WTC11 (cell line): Measurements from ENCODE around the gene MYORG. TPM values are rescaled to one million over a fixed set of nuclear protein-coding genes. Genes with fewer than 3 reads are reported as not detected.

Experiments
- ATAC-seq: fragments of 200-7000 bp; cut with Tn5 transposase; 2 replicates; pipeline ENCODE4 v1.10.0; 2021; ENCODE audit warnings: mild to moderate bottlenecking, moderate library complexity
- CTCF ChIA-PET: fragments of 300-600 bp; sonication (Branson Sonifier 250); formaldehyde crosslinking; loops from one replicate; lab custom pipeline; 2021; ENCODE audit warnings: antibody characterized with exemption; lab: Charles Lee
- POLR2A ChIA-PET: fragments of 350-600 bp; sonication (Branson Sonifier 250); formaldehyde crosslinking; loops from one replicate; lab custom pipeline; 2021; ENCODE audit warnings: antibody characterized with exemption; lab: Charles Lee
- DNase-seq: peaks from one replicate; pipeline ENCODE4 v3.0.0; 2021; ENCODE audit warnings: low spot score
- H3K27ac Mint-ChIP-seq: 2 replicates; pipeline ENCODE4 v1.8.0; 2021; ENCODE audit warnings: mixed read lengths
- H3K27me3 Mint-ChIP-seq: 2 replicates; pipeline ENCODE4 v1.8.0; 2021; ENCODE audit warnings: low read depth, mild to moderate bottlenecking, moderate library complexity, mixed read lengths
- H3K36me3 Mint-ChIP-seq: 2 replicates; pipeline ENCODE4 v1.8.0; 2021; ENCODE audit warnings: mixed read lengths
- H3K4me1 Mint-ChIP-seq: 2 replicates; pipeline ENCODE4 v1.8.0; 2022; ENCODE audit warnings: mixed read lengths
- H3K4me3 Mint-ChIP-seq: 2 replicates; pipeline ENCODE4 v1.8.0; 2021; ENCODE audit warnings: mild to moderate bottlenecking, moderate library complexity, mixed read lengths
- H3K9me3 Mint-ChIP-seq: 2 replicates; pipeline ENCODE4 v1.8.0; 2021; ENCODE audit warnings: mixed read lengths
- CREM ChIP-seq: sonication (generic); formaldehyde crosslinking; IDR thresholded peaks from 2 replicates; pipeline ENCODE4 v1.8.1; 2022; ENCODE audit warnings: mild to moderate bottlenecking, missing genetic modification reagents, moderate library complexity
- ESRRA ChIP-seq: sonication (generic); formaldehyde crosslinking; IDR thresholded peaks from 2 replicates; pipeline ENCODE4 v1.8.1; 2022; ENCODE audit warnings: mild to moderate bottlenecking, missing genetic modification reagents, borderline replicate concordance
- HMGA2 ChIP-seq: fragments of 250-450 bp; sonication (Bioruptor Pico); IDR thresholded peaks from 2 replicates; pipeline ENCODE4 v1.4.0; 2021; ENCODE audit warnings: mild to moderate bottlenecking, moderate library complexity
- IRF2 ChIP-seq: sonication (generic); formaldehyde crosslinking; IDR thresholded peaks from 2 replicates; pipeline ENCODE4 v1.8.0; 2022; ENCODE audit warnings: low read depth, missing genetic modification reagents, borderline replicate concordance
- MYBL2 ChIP-seq: sonication (generic); formaldehyde crosslinking; IDR thresholded peaks from 2 replicates; pipeline ENCODE4 v1.8.1; 2023; ENCODE audit warnings: mild to moderate bottlenecking, moderate library complexity, missing genetic modification reagents
- OVOL2 ChIP-seq: fragments of 250-450 bp; sonication (Bioruptor Pico); IDR thresholded peaks from 2 replicates; pipeline ENCODE4 v1.9.0; 2021; ENCODE audit warnings: mild to moderate bottlenecking, borderline replicate concordance
- RELA ChIP-seq: sonication (generic); formaldehyde crosslinking; IDR thresholded peaks from 2 replicates; pipeline ENCODE4 v1.8.1; 2022; ENCODE audit warnings: missing genetic modification reagents, mild to moderate bottlenecking, borderline replicate concordance
- SMAD3 ChIP-seq: sonication (generic); formaldehyde crosslinking; IDR thresholded peaks from 2 replicates; pipeline ENCODE4 v1.8.0; 2022; ENCODE audit warnings: missing genetic modification reagents, mild to moderate bottlenecking, borderline replicate concordance
- SOX15 ChIP-seq: fragments of 250-450 bp; sonication (Bioruptor Pico); IDR thresholded peaks from 2 replicates; pipeline ENCODE4 v1.9.0; 2021; ENCODE audit warnings: mild to moderate bottlenecking
- SP1 ChIP-seq: sonication (generic); formaldehyde crosslinking; conservative IDR thresholded peaks from 2 replicates; pipeline ENCODE4 v1.8.1; 2022; ENCODE audit warnings: missing genetic modification reagents
- TP53 ChIP-seq: sonication (generic); formaldehyde crosslinking; IDR thresholded peaks from 2 replicates; pipeline ENCODE4 v1.8.1; 2023; ENCODE audit warnings: mild to moderate bottlenecking, missing genetic modification reagents
- ZNF138 ChIP-seq: sonication (generic); formaldehyde crosslinking; conservative IDR thresholded peaks from 2 replicates; pipeline ENCODE4 v1.8.1; 2022; ENCODE audit warnings: mild to moderate bottlenecking, moderate library complexity, missing genetic modification reagents
- ZNF423 ChIP-seq: fragments of 250-450 bp; sonication (Bioruptor Pico); IDR thresholded peaks from 2 replicates; pipeline ENCODE4 v2.1.2; 2022; ENCODE audit warnings: mild to moderate bottlenecking, moderate library complexity
- total RNA-seq: library from RNA; stranded (reverse); gene quantifications from 3 replicates; pipeline ENCODE4 v1.2.3, GENCODE V29; 2021
- TF ChIP-seq, protein P1 (sequence below): sonication (generic); formaldehyde crosslinking; IDR thresholded peaks from 2 replicates; pipeline ENCODE4 v1.8.1; 2022; ENCODE audit warnings: mild to moderate bottlenecking, moderate library complexity, missing genetic modification reagents
- TF ChIP-seq, protein P2 (sequence below): sonication (generic); formaldehyde crosslinking; IDR thresholded peaks from 2 replicates; pipeline ENCODE4 v1.8.0; 2022; ENCODE audit warnings: mild to moderate bottlenecking, missing genetic modification reagents
- TF ChIP-seq, protein P3 (sequence below): sonication (generic); formaldehyde crosslinking; IDR thresholded peaks from 2 replicates; pipeline ENCODE4 v1.8.0; 2022; ENCODE audit warnings: mild to moderate bottlenecking, missing genetic modification reagents
- TF ChIP-seq, protein P4 (sequence below): sonication (generic); formaldehyde crosslinking; IDR thresholded peaks from 2 replicates; pipeline ENCODE4 v1.8.1; 2023; ENCODE audit warnings: mild to moderate bottlenecking, missing genetic modification reagents
- TF ChIP-seq, protein P5 (sequence below): fragments of 200-600 bp; IDR thresholded peaks from 2 replicates; pipeline ENCODE4 v1.8.0; 2022; ENCODE audit warnings: antibody characterized with exemption
- TF ChIP-seq, protein P6 (sequence below): sonication (generic); formaldehyde crosslinking; IDR thresholded peaks from 2 replicates; pipeline ENCODE4 v1.8.0; 2023; ENCODE audit warnings: missing genetic modification reagents
- TF ChIP-seq, protein P7 (sequence below): sonication (generic); formaldehyde crosslinking; IDR thresholded peaks from 2 replicates; pipeline ENCODE4 v1.8.0; 2022; ENCODE audit warnings: mild to moderate bottlenecking, missing genetic modification reagents

Gene MYORG
- total RNA-seq, 1 experiment from 2014 or later = 18.9 TPM

DNA sequence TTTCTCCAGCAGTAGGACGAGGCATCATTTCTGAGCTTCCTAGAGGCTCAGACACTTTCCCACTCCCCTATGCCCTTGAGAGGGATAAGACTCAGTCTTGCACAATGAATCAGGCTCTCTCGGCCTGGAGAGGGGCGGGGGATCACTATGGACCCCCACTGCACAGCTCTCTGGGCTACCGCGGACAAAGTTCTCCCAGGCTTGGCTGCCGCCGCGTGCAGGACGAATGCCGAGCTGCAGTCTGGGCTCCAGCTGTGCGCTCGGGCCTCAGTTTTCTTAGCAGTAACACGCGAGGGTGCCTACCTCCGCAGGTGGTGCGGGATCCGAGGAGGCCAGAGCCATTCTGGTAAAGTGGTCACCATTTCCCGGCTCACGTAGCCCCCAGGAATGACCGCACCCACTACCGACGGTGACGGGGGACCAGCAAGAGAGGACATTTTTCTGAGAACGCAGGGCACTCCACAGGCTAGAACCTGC, 3.4 kb upstream of the MYORG start (continued):
- no peak for TF ChIP-seq SOX15
- TF ChIP-seq RELA (CRISPR knock-in tag) = no peak
- no peak for TF ChIP-seq OVOL2 (CRISPR knock-in tag)
- TF ChIP-seq, protein P1, sequence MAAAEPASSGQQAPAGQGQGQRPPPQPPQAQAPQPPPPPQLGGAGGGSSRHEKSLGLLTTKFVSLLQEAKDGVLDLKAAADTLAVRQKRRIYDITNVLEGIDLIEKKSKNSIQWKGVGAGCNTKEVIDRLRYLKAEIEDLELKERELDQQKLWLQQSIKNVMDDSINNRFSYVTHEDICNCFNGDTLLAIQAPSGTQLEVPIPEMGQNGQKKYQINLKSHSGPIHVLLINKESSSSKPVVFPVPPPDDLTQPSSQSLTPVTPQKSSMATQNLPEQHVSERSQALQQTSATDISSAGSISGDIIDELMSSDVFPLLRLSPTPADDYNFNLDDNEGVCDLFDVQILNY (CRISPR knock-in tag) = no peak
- 0 out of 2 replicates have a peak, but pooled peaks have one; percentile 6 for TF ChIP-seq ZNF138 (CRISPR knock-in tag)
- TF ChIP-seq SMAD3 (CRISPR knock-in tag) = no peak
- TF ChIP-seq, all 79 proteins: peak for 6

DNA sequence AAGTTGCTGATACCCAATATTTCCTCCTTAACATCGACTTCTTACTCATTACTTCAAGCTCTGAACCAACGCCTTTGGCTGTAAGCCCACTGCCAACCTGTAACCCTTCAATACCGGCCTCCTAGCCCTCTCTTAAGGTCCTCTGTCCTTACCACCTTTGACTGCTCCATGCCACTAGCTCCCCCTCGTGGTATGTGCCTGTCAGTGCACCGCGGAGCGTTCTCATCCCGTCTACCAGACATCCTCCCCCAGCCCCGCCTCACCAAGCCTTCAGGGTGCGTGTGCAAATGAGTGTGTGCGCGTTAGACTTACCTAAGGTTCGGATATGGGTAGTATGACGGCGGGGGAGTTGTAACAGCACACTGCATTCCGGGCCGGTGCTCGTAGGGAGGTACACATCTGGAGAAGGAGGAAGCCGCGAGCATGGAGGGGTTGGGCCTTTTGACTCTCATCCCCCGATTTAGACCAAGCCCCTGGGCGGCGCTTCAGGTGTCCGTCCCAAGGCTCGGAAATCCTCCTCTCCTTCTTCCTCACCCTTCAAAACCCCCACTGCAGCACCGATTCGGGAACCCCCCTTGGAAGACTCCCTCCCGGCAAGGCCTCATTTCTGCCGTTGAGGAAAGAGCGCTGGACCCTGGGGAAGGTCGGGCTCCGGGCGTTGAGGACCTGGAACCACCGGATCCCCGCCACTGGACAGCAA, 2.8 kb upstream of the MYORG start:
- H3K4me1 Mint-ChIP-seq = peaks cover 28% of the 10 kb centered on the region
- ChIA-PET POLR2A (interaction anchor here (0.5 to 1.6 kb wide), 4 partner anchors 45 to 200 kb away, joined by 3 to 8 read pairs (median 4); no protein-coding TSS in a partner anchor), CTCF (interaction anchor here (0.5 to 7.9 kb wide), 43 partner anchors 9 to 285 kb away, joined by 3 to 168 read pairs (median 4); partner anchors contain the start of genes DNAI1, FAM219A and UBAP1)
- H3K27ac Mint-ChIP-seq = no peak overlapping the region
- ATAC-seq (peak; percentile 26), DNase-seq (peak; percentile 98)
- H3K9me3 Mint-ChIP-seq = no peaks in the 10 kb centered on the region
- H3K27me3 Mint-ChIP-seq = peaks cover 58% of the 10 kb centered on the region
- TF ChIP-seq MYBL2 (CRISPR knock-in tag) = 0 out of 2 replicates have a peak, but pooled peaks have one; percentile 39
- 0 out of 2 replicates have a peak, but pooled peaks have one; percentile 24 for TF ChIP-seq SP1
- TF ChIP-seq, protein P2, sequence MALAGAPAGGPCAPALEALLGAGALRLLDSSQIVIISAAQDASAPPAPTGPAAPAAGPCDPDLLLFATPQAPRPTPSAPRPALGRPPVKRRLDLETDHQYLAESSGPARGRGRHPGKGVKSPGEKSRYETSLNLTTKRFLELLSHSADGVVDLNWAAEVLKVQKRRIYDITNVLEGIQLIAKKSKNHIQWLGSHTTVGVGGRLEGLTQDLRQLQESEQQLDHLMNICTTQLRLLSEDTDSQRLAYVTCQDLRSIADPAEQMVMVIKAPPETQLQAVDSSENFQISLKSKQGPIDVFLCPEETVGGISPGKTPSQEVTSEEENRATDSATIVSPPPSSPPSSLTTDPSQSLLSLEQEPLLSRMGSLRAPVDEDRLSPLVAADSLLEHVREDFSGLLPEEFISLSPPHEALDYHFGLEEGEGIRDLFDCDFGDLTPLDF (CRISPR knock-in tag) = no peak
- TF ChIP-seq, protein P3, sequence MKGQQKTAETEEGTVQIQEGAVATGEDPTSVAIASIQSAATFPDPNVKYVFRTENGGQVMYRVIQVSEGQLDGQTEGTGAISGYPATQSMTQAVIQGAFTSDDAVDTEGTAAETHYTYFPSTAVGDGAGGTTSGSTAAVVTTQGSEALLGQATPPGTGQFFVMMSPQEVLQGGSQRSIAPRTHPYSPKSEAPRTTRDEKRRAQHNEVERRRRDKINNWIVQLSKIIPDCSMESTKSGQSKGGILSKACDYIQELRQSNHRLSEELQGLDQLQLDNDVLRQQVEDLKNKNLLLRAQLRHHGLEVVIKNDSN (CRISPR knock-in tag) = no peak
- TF ChIP-seq, protein P4, sequence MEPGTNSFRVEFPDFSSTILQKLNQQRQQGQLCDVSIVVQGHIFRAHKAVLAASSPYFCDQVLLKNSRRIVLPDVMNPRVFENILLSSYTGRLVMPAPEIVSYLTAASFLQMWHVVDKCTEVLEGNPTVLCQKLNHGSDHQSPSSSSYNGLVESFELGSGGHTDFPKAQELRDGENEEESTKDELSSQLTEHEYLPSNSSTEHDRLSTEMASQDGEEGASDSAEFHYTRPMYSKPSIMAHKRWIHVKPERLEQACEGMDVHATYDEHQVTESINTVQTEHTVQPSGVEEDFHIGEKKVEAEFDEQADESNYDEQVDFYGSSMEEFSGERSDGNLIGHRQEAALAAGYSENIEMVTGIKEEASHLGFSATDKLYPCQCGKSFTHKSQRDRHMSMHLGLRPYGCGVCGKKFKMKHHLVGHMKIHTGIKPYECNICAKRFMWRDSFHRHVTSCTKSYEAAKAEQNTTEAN (CRISPR knock-in tag) = peak; percentile 92
- no peak for TF ChIP-seq ESRRA (CRISPR knock-in tag)
- TF ChIP-seq, protein P5, sequence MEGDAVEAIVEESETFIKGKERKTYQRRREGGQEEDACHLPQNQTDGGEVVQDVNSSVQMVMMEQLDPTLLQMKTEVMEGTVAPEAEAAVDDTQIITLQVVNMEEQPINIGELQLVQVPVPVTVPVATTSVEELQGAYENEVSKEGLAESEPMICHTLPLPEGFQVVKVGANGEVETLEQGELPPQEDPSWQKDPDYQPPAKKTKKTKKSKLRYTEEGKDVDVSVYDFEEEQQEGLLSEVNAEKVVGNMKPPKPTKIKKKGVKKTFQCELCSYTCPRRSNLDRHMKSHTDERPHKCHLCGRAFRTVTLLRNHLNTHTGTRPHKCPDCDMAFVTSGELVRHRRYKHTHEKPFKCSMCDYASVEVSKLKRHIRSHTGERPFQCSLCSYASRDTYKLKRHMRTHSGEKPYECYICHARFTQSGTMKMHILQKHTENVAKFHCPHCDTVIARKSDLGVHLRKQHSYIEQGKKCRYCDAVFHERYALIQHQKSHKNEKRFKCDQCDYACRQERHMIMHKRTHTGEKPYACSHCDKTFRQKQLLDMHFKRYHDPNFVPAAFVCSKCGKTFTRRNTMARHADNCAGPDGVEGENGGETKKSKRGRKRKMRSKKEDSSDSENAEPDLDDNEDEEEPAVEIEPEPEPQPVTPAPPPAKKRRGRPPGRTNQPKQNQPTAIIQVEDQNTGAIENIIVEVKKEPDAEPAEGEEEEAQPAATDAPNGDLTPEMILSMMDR = peak; percentile 97
- TF ChIP-seq IRF2 (CRISPR knock-in tag) = no peak
- no peak for TF ChIP-seq ZNF423
- no peak for TF ChIP-seq HMGA2 (CRISPR knock-in tag)
- TF ChIP-seq, protein P6, sequence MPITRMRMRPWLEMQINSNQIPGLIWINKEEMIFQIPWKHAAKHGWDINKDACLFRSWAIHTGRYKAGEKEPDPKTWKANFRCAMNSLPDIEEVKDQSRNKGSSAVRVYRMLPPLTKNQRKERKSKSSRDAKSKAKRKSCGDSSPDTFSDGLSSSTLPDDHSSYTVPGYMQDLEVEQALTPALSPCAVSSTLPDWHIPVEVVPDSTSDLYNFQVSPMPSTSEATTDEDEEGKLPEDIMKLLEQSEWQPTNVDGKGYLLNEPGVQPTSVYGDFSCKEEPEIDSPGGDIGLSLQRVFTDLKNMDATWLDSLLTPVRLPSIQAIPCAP (CRISPR knock-in tag) = no peak
- TF ChIP-seq TP53 (CRISPR knock-in tag) = no peak
- TF ChIP-seq CREM (CRISPR knock-in tag) = no peak
- TF ChIP-seq, protein P7, sequence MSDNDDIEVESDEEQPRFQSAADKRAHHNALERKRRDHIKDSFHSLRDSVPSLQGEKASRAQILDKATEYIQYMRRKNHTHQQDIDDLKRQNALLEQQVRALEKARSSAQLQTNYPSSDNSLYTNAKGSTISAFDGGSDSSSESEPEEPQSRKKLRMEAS (CRISPR knock-in tag) = no peak
- peak overlapping the region; percentile 86 for H3K4me3 Mint-ChIP-seq
- H3K36me3 Mint-ChIP-seq = no peaks in the 10 kb centered on the region
